Esophagus muscularis mucosa (tissue), 3 donors: Measurements from ENCODE around the gene IRAK2.

Experiments used
- POLR2A ChIP-seq: fragments of 450-650 bp; IDR thresholded peaks from one replicate; pipeline ENCODE4 v1.6.1; 2017; ENCODE audit warnings: antibody characterized with exemption, moderate library complexity, mild to moderate bottlenecking, low read depth
- POLR2AphosphoS5 ChIP-seq, 2 donors: sonication (generic); formaldehyde crosslinking; IDR thresholded peaks; one replicate each; pipeline ENCODE4 v1.6.1; 2017; ENCODE audit warnings: antibody characterized with exemption in 2 of 2
- TF ChIP-seq, protein P1 (sequence below), 3 experiments: fragments of 200-600 bp in 2 of 3; fragments of 450-650 bp in 1 of 3; sonication (generic) in 2 of 3; IDR thresholded peaks; one replicate each; pipeline ENCODE4 v1.5.1; 2017 to 2019; ENCODE audit warnings: antibody characterized with exemption in 3 of 3, mild to moderate bottlenecking in 2 of 3, moderate library complexity in 1 of 3

DNA sequence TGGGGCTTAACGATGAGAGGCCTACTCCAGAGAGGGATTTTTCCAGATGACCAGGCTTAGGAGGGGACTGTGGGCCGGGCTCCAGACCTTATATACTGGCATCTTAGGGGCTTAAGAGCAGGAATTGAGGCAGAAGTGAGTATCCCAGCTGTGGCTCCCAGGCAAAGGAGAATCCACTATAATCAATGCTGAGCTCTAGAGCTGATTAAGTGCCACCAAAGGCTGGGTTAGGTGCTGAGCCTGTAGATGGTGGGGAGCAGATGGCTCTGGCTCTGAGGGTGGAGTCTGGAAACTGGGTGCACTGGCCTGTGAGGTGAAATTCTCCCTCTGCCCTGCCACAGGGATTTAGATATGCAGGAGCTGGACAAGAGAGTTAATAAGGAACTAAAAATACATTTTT, 23.2 kb downstream of the IRAK2 start:
- TF ChIP-seq, protein P1, sequence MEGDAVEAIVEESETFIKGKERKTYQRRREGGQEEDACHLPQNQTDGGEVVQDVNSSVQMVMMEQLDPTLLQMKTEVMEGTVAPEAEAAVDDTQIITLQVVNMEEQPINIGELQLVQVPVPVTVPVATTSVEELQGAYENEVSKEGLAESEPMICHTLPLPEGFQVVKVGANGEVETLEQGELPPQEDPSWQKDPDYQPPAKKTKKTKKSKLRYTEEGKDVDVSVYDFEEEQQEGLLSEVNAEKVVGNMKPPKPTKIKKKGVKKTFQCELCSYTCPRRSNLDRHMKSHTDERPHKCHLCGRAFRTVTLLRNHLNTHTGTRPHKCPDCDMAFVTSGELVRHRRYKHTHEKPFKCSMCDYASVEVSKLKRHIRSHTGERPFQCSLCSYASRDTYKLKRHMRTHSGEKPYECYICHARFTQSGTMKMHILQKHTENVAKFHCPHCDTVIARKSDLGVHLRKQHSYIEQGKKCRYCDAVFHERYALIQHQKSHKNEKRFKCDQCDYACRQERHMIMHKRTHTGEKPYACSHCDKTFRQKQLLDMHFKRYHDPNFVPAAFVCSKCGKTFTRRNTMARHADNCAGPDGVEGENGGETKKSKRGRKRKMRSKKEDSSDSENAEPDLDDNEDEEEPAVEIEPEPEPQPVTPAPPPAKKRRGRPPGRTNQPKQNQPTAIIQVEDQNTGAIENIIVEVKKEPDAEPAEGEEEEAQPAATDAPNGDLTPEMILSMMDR (IDR thresholded peaks at IDR 0.05) = no peak
- TF ChIP-seq POLR2A (no peak), POLR2AphosphoS5 (IDR thresholded peaks at IDR 0.05) (no peak)
